HG03378 (cell line): ENCODE measurements around the gene MYADM.
"Not testable (repeated sequence)": the region's sequence is repeated elsewhere in the genome, so short reads cannot be mapped to it uniquely, and the experiment has no call there.

ENCODE experiments used
- ATAC-seq: cut with Tn5 transposase; IDR thresholded peaks from one replicate; pipeline ENCODE4 v1.9.1; 2021; ENCODE audit warnings: mild to moderate bottlenecking, moderate library complexity; ENCODE audit not compliant: unreplicated experiment

The MYADM gene

GRCh38 chr19:53867225-53868090 lies at the start of gene MYADM:
Gene MYADM (plus strand): TSS chr19:53867883. CDS start chr19:53873530, 5,647 bp downstream.
- peak; percentile 67 for ATAC-seq

GRCh38 chr19:53818756-53819155 lies 48.9 kb upstream of the MYADM start:
- no peak for ATAC-seq

GRCh38 chr19:53819861-53820260 lies 47.8 kb upstream of the MYADM start:
- no peak for ATAC-seq

- ATAC-seq = no peak
These were observed 44.1 kb upstream of the MYADM start for GRCh38 chr19:53823380-53824120.

- ATAC-seq = no peak
These were observed 43.5 kb upstream of the MYADM start, which contains the start of gene NLRP12 for GRCh38 chr19:53824134-53824611. Gene NLRP12 (minus strand): TSS chr19:53824314. CDS start chr19:53824174, 140 bp downstream.

- no peak for ATAC-seq
These were observed 40.8 kb upstream of the MYADM start for GRCh38 chr19:53826876-53827275.

- no peak for ATAC-seq
These were observed 39.2 kb upstream of the MYADM start for GRCh38 chr19:53828531-53828930.

- ATAC-seq = not testable (repeated sequence)
These were observed 34.8 kb upstream of the MYADM start for GRCh38 chr19:53832861-53833260.

GRCh38 chr19:53838446-53838845 lies 29.2 kb upstream of the MYADM start:
- not testable (repeated sequence) for ATAC-seq

- not testable (repeated sequence) for ATAC-seq
These were observed 27.4 kb upstream of the MYADM start for GRCh38 chr19:53840241-53840640.

- not testable (repeated sequence) for ATAC-seq
These were observed 26.8 kb upstream of the MYADM start for GRCh38 chr19:53840914-53841313.

- no peak for ATAC-seq
These were observed 22.8 kb upstream of the MYADM start for GRCh38 chr19:53844849-53845246.

- no peak for ATAC-seq
These were observed 20.1 kb upstream of the MYADM start for GRCh38 chr19:53847555-53847954.

- no peak for ATAC-seq
These were observed 18.4 kb upstream of the MYADM start for GRCh38 chr19:53849237-53849676.

GRCh38 chr19:53853707-53854106 lies 14.0 kb upstream of the MYADM start:
- ATAC-seq = peak; percentile 43

- no peak for ATAC-seq
These were observed 3.3 kb upstream of the MYADM start for GRCh38 chr19:53864308-53864836.

- no peak for ATAC-seq
These were observed 2.2 kb upstream of the MYADM start for GRCh38 chr19:53865523-53865917.

GRCh38 chr19:53865918-53866864 lies 1.5 kb upstream of the MYADM start:
- ATAC-seq = no peak

- no peak for ATAC-seq
These were observed 838 bp upstream of the MYADM start for GRCh38 chr19:53866865-53867224.
